H54 (cell line): ENCODE measurements around the gene USP6NL.

Source experiments
- DNase-seq: peaks from one replicate; pipeline ENCODE4 v3.0.0; 2011; ENCODE audit warnings: low spot score, mixed read lengths; ENCODE audit not compliant: insufficient read length
- FAIRE-seq: peaks from 3 replicates; lab custom pipeline; 2011; peaks lifted over from hg19 to GRCh38; lab: Jason Lieb, UNC
- POLR2A ChIP-seq: IDR thresholded peaks from 2 replicates; pipeline ENCODE4 v1.6.1; 2011; ENCODE audit warnings: low read depth, mild to moderate bottlenecking, low read length

USP6NL gene

DNA sequence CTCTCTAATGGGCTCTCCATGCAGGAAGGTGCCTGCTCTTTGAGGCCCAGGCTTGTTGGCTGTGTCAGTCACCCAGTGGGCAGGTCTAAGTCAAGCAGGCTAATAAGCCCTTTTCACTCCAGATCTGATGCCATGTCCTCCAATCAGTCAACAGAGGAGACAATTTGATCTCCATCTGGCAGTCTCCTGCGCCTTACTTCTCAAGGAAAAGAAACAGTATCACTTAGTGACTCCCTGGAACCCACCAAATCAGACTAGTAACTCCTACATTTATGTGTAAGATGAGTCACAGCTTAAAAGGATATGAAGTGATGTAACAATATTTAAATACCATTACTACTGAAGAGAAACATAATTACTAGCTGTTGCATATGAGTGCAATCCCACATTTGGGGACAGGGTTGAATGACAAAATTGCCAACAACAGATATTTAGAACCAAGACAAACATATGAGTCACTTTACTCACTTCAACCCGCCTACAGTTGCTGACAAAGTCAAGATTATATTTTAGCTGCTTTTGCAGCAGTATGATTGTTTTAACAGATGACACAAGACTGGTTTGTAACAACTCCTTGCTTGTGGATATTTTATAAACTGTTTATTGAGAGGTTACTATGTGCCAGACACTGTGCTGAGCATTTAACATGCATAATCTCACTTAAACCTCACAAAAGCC lies 72.1 kb downstream of the USP6NL start:
- no peak for TF ChIP-seq POLR2A
- FAIRE-seq (peak; percentile 80), DNase-seq (peak; percentile 7)

DNA sequence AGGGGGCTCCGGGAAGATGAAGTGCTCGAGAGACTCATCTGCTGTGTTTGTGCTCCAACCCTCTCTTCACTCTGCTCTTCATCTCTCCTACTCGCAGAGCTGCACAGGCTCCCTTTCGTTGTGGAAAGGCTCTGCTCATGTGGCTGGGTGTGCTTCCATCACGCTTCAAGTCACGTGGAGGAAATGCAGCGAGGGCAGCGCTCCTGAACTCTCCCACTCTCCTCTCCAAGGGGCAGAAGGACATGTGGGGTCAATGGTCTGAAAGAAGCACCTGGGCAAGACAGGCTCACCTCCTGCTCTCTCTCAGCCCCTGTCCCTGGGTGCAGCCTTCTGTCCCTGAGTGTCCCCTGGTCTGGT lies 72.6 kb downstream of the USP6NL start:
- FAIRE-seq (no peak), DNase-seq (no peak)
- no peak for TF ChIP-seq POLR2A

DNA sequence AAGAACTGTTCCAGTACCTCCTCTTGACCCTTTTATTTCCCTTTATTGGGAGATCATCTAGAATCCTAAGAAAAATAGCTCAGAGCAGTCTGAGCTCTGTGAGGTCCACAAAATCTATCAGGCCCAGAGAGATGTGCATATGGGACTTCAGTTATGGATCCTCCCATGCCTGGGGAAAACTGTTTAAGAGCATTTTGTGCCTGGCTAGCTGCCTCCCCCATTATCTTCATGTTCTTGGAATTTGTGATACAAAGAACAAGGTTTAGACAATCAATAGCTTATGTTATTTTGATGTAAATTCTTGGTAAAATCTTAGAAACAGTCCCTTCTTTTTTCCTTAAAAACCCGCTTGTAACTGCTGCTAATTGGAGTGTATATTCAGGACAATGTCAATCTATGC lies 75.2 kb downstream of the USP6NL start:
- no peak for TF ChIP-seq POLR2A
- no peak for FAIRE-seq
- DNase-seq = no peak

DNA sequence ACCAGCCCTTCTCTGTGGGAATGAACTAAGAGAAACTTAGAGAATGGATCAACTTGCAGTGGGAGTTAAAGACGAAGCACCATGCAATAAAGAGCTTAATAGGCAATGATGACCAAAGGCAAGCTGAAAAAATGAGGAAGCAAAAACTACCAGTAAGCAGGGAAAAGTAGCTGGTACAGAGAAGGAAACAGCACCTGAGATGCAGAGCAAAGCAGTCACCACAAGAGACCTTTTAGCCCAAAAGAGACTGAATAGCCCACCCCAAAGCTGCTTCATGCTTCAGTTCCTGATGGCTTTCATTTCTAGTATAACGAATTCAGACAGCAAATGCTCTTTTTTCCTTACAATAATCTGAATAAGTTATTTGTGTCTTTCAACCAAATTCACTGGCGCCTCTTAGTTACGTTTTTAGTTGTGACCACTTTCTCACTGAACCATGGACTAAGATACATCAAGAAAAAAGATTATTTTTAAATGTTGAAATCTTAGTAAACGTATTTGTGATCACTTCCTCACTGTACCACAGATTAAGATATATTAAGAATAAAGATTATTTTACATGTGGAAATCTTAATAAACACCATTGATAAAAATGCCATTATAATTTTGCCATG lies 76.0 kb downstream of the USP6NL start:
- no peak for FAIRE-seq

DNA sequence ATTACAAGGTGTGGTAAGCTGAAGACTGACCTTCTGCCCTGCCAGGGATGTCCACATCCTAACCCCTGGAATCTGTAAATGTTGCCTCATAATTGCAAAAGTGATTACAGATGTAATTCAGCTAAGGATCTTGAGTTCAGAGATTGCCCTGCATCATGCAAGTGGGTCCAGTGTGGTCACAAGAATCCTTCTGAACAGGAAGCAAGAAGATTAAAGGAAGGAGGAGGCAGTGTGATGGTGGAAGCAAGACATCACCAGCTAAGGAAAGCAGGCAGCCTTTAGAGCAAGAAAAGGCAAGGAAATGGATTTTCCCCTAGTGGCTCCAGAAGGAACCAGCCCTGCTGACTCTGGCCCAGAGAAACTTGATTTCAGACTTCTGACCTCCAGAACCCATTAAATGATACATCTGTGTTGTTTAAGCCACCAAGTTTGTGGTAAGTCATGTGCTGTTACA lies 78.1 kb downstream of the USP6NL start:
- TF ChIP-seq POLR2A = no peak
- DNase-seq (no peak), FAIRE-seq (peak; percentile 82)

More for the DNA sequence above, 76.0 kb downstream of the USP6NL start:
- TF ChIP-seq POLR2A = no peak
- DNase-seq = no peak

DNA sequence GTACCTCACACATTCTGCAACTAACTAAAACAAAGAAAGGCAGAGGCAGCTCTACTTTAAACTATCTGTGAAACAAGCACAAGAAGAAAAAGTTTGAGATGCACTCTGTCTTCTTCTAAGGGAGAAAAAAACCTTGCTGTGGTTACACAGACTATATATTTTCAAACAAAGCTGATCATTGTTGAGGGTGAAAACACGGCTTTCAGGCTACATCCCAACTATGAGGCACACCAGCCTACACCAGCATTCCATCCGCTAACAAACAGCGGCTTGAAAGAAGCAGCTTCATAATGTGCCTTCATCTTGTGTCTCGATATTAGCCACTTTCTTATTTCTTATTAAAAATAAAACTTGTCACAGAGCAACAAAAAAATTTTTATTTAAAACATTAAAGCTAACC lies 79.1 kb downstream of the USP6NL start:
- no peak for FAIRE-seq
- no peak for TF ChIP-seq POLR2A
- DNase-seq = no peak

DNA sequence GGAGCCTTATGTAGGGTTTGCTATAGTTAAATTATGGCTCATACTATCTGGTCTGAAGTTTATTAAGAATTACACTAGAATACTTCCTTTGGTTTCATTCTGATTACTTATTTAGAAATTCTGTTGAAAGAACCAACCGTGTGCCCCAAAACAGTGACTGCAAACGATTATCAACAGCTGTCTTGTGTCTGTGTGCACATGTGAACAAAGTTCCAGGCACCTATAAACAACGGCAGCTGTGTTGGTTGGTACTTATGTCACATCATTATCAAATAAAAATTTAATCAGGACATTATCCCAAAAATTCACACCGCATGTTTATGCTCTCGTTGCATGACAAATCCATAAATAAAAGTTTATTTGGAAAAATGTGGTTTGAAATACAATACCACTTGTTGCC lies 80.6 kb downstream of the USP6NL start:
- TF ChIP-seq POLR2A = no peak
- no peak for DNase-seq
- no peak for FAIRE-seq

DNA sequence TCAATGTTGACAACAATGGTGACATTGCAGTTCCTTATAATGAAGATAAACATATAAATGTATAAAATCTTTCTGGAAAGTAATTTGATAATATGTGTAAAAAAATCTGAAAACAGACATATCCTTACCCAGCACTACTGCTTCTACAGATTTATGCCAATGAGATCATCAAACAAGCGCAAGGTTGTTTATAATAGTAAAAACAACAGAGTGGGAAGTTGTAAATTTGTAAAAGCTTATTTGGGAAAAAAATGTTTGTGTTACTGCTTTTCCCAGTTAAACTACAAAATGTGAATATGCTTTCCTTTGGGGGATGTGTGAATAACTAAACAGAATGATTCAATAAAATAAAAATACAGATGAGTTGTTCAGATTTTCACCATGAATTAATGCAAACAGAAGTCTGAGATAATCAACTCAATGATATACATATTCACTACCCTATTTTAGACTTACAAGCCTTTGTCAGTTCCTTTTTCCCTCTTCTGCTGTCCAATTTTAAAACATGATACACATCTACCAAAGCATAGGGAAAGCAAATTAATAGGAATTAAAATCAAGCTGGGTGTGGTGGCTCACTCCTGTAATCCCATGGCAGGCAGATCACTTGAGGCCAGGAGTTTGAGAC lies 82.1 kb downstream of the USP6NL start:
- FAIRE-seq (no peak), DNase-seq (no peak)
- no peak for TF ChIP-seq POLR2A

DNA sequence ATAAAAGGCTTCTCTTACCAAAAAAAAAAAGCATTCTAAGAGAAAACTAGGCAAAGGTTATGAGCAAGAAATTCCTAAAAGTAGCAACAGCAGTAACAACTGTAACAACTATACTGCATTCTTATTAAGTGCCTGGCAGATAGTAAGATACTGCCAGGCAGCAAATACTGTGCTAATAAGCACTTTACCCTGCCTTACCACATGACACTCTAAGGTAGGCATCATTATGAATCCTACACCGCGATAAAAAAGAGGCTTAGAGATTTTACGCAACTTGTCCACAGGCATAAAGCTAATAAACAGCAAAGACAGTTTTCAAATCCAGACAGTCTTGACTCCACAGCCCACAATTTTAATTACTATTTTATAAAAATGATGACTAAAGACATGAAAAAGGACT lies 83.2 kb downstream of the USP6NL start:
- DNase-seq = no peak
- TF ChIP-seq POLR2A = no peak
- FAIRE-seq = no peak

DNA sequence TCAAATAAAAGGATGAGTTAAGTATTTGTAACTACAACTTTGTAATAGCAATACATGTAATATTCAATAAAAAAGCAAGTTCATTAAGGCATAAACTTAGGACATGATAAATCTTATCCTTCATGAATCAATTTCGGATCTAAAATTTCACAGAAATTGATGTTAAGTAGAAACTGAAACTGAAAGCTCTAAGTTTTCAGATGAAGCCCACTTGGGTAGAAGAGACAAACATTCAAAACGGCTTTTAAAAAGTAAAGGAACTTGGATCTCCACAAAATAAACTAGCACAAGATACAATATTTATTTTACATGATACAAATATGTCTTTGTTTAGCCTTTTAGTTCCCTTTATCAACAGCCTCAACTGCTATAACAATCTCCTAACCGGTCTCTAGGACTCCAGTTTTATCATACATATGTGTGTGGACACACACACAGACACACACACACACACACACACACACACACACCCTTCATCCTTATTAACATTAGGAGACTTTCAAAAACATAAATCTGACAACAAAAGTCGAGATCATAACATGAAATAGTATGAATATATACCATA lies 83.7 kb downstream of the USP6NL start:
- DNase-seq (no peak), FAIRE-seq (no peak)
- no peak for TF ChIP-seq POLR2A

DNA sequence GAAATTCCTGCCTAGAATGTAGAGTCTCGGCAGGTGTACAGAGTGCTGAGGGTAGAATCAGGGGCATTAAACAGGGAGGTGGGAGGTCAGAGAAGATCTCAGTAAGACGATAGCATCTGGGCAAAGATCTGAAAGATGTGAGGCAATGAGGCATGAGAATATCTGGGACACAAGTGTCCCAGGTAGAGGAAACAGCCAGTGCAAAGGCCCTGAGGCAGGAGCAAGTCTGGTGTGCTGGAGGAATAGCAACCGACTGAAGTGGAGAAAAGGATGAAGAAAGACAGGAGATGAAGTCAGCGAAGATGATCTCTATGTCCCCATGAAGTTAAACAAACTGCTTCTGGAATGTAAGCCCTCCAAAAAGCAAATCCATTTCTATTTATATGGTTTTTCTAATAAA lies 84.4 kb downstream of the USP6NL start:
- no peak for TF ChIP-seq POLR2A
- peak; percentile 11 for FAIRE-seq

DNA sequence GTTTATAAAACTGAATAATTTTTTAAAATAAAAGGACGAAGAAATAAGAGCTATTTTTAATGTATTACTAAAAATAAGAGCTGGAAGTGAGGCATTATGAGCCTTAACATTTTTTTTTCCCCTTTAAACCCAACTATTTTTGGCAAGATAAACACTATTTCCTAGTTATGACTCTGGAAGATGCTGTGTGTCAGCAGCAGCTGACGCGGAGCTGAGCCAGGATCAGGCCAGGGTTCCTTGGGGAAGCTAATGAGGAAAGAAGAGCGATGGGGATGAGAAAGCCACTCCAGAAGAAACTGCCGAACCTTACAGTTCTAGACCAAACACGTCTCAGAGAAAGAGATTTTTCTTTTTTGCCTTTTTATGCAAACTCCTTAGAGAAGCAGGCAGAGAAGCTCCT lies 85.9 kb downstream of the USP6NL start:
- no peak for DNase-seq
- FAIRE-seq = no peak
- TF ChIP-seq POLR2A = no peak

More for the DNA sequence above, 84.4 kb downstream of the USP6NL start:
- DNase-seq = no peak

DNA sequence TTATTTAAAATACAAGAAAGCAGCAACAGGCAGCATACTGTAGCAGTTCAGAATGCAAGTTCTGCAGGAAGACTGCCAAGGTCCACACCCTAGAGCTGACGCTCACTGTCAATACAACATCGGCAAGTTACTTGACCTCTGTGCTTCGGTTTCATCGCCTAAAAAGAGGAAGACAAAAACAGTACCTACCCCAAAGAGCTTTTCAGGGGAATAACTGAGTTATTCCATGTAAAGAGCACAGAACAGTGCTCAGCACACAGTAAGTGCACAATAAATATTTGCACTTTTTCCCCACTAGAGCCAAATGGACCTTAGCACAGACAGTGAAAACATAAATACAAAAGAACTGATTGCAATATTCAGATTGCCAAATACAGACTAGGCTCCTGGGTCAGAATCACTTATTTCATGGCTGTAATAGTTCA lies 88.6 kb downstream of the USP6NL start:
- DNase-seq (no peak), FAIRE-seq (no peak)
- no peak for TF ChIP-seq POLR2A

DNA sequence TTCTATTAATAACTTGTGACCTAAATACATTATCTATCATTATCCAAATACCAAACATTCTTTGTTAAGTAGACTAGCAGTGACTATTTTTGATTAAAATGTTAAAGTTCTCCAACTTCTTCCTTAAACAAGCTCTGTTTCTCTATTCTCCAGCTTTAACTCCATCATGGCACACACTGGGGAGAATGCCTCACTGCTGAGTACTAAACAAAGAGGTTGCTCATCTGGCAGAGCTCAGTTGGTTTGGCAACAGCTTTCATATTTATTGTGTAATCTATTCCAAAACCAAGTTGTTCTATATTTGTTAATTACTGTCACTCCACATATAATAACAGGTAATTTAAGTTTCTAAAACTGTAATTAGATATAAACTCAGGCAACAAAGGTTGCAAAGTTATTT lies 89.6 kb downstream of the USP6NL start:
- DNase-seq (no peak), FAIRE-seq (peak; percentile 6)
- TF ChIP-seq POLR2A = no peak
